Uterus (tissue), 2 donors: ENCODE data around the gene KDM1A.

Experiments
- POLR2A ChIP-seq, 2 donors: fragments of 450-650 bp; IDR thresholded peaks; one replicate each; pipeline ENCODE4 v1.6.1; 2016; ENCODE audit warnings: antibody characterized with exemption in 2 of 2, mild to moderate bottlenecking in 1 of 2, moderate library complexity in 1 of 2
- TF ChIP-seq, protein P1 (sequence below), 4 experiments: fragments of 200-600 bp in 2 of 4; fragments of 450-650 bp in 2 of 4; sonication (generic) in 2 of 4; IDR thresholded peaks; one replicate each; pipeline ENCODE4 v1.5.1; 2016 to 2019; ENCODE audit warnings: antibody characterized with exemption in 4 of 4, mild to moderate bottlenecking in 2 of 4, moderate library complexity in 1 of 4

DNA sequence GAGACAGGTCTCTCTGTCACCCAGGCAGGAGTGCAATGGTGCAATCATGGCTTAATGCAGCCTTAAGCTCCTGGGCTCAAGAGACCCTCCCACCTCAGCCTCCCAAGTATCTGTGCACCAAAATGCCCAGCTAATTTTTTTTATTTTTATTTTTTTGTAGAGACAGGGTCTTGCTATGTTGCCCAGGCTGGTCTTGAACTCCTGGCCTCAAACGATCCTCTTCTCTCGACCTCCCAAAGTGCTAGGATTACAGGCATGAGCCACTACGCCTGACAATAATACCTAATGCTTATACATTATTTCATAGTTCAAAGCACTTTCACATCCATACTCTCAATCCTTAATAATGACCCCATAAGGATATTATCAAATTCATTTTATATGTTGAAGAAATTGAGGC is 101.1 kb downstream of the KDM1A start:
- TF ChIP-seq, protein P1, sequence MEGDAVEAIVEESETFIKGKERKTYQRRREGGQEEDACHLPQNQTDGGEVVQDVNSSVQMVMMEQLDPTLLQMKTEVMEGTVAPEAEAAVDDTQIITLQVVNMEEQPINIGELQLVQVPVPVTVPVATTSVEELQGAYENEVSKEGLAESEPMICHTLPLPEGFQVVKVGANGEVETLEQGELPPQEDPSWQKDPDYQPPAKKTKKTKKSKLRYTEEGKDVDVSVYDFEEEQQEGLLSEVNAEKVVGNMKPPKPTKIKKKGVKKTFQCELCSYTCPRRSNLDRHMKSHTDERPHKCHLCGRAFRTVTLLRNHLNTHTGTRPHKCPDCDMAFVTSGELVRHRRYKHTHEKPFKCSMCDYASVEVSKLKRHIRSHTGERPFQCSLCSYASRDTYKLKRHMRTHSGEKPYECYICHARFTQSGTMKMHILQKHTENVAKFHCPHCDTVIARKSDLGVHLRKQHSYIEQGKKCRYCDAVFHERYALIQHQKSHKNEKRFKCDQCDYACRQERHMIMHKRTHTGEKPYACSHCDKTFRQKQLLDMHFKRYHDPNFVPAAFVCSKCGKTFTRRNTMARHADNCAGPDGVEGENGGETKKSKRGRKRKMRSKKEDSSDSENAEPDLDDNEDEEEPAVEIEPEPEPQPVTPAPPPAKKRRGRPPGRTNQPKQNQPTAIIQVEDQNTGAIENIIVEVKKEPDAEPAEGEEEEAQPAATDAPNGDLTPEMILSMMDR (IDR thresholded peaks at IDR 0.05) = no peak
- no peak for TF ChIP-seq POLR2A (IDR thresholded peaks at IDR 0.05)
